ENCODE data around the gene PDC. TPM values are rescaled to one million over a fixed set of nuclear protein-coding genes. Genes with fewer than 3 reads are reported as not detected.
A peak's percentile ranks its signal among the peaks of the same experiment; 100 is the strongest.

The PDC gene
- total and polyA plus RNA-seq, 9 of the 15 experiments (the other 6 are each of a cell fraction or from before 2014, with no cell fraction given) = not detected

- TF ChIP-seq ARID3A (IDR thresholded peaks at IDR 0.05; ENCODE audit: borderline replicate concordance, low read depth, low read length) (no peak), PCBP2 (IDR thresholded peaks at IDR 0.05; ENCODE audit: low read depth, low read length, poor library complexity, severe bottlenecking) (no peak), SP2 (IDR thresholded peaks at IDR 0.05; ENCODE audit: extremely low read depth, low read depth, low read length, poor library complexity, severe bottlenecking) (no peak)
- TF ChIP-seq, protein P1, sequence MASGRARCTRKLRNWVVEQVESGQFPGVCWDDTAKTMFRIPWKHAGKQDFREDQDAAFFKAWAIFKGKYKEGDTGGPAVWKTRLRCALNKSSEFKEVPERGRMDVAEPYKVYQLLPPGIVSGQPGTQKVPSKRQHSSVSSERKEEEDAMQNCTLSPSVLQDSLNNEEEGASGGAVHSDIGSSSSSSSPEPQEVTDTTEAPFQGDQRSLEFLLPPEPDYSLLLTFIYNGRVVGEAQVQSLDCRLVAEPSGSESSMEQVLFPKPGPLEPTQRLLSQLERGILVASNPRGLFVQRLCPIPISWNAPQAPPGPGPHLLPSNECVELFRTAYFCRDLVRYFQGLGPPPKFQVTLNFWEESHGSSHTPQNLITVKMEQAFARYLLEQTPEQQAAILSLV (tag; IDR thresholded peaks at IDR 0.05) = no peak
These were observed 36.7 kb upstream of the PDC start (continued) for GRCh38 chr1:186497651-186498050.

- CTCF ChIA-PET (ENCODE audit: low intra/inter-chr PET ratio) = no interaction called here
- H3K4me3 ChIP-seq = no peak overlapping the region
- no peak overlapping the region for H2AFZ ChIP-seq (ENCODE audit: low read depth, low read length)
- no peaks in the 10 kb centered on the region for H3K4me1 ChIP-seq (replicated peaks in 1 of 2; ENCODE audit: control insufficient read depth in 2 of 2, insufficient read depth in 2 of 2, low read length in 2 of 2)
- H3K36me3 ChIP-seq (ENCODE audit: control insufficient read depth, insufficient read depth, low read length) = no peaks in the 10 kb centered on the region
- no peaks in the 10 kb centered on the region for H3K27me3 ChIP-seq (ENCODE audit: control insufficient read depth in 2 of 2, insufficient read depth in 2 of 2, low read length in 2 of 2)
- no TSS peak for BruUV-seq (replicated peaks)
- no peaks in the 10 kb centered on the region for H3K79me2 ChIP-seq (ENCODE audit: control insufficient read depth, insufficient read depth, low read length)
- no peaks in the 10 kb centered on the region for H3K9me3 ChIP-seq (replicated peaks; ENCODE audit: control insufficient read depth, insufficient read depth, low read depth, low read length)
- in situ Hi-C loops (cut with MboI) = no loop called here
- ATAC-seq (no peak), FAIRE-seq (no peak), DNase-seq (ENCODE audit: extremely low read depth in 1 of 4, low spot score in 3 of 4) (no peak)
- H3K9me1 ChIP-seq (ENCODE audit: control insufficient read depth, insufficient read depth, low read length) = no peaks in the 10 kb centered on the region
- TF ChIP-seq ZNF316 (IDR thresholded peaks at IDR 0.05) (peak; percentile 66), MAFG (tag; conservative IDR thresholded peaks at IDR 0.05) (0 out of 2 replicates have a peak, but pooled peaks have one; percentile 23), NFIC (IDR thresholded peaks at IDR 0.05) (no peak)
- H3K27ac ChIP-seq (ENCODE audit: extremely low read depth, low read depth, low read length) = no peak overlapping the region
- intact Hi-C loops (cut with micrococcal nuclease) = no loop called here
- H3K4me2 ChIP-seq (ENCODE audit: insufficient read depth, low read length) = no peak overlapping the region
- no peaks in the 10 kb centered on the region for H4K20me1 ChIP-seq (replicated peaks; ENCODE audit: control insufficient read depth, insufficient read depth, low read length)
- POLR2A ChIA-PET = interaction anchor here (0.9 kb wide), 1 partner anchor 16 kb away, joined by 3 read pairs; no protein-coding TSS in a partner anchor
- WGBS (ENCODE audit: insufficient coverage, low coverage, missing lambda C conversion rate) = 0% methylated on average over 2 of the region's 2 CpGs
- no peak overlapping the region for H3K9ac ChIP-seq (ENCODE audit: insufficient read depth in 1 of 2, low read depth in 2 of 2, low read length in 2 of 2)
These were observed 35.4 kb upstream of the PDC start for GRCh38 chr1:186496171-186496851.
